Psoas muscle (tissue), 8 donors: ENCODE measurements around the gene TMEM131L. TPM values are rescaled to one million over a fixed set of nuclear protein-coding genes. Genes with fewer than 3 reads are reported as not detected.

ENCODE experiments used
- ATAC-seq, 4 donors: fragments of 200-7000 bp; cut with Tn5 transposase; one replicate each; pipeline ENCODE4 v1.9.1; 2020; ENCODE audit warnings: moderate library complexity in 3 of 4, mild to moderate bottlenecking in 2 of 4
- DNase-seq, 2 donors: peaks; one replicate each; pipeline ENCODE4 v3.0.0-alpha.2; 2020
- H3K27ac ChIP-seq: fragments of 200-600 bp; one replicate; pipeline ENCODE4 v1.8.0; 2022
- H3K27me3 ChIP-seq, 3 donors: fragments of 200-600 bp in 1 of 3; one replicate each; pipeline versions ENCODE4 v1.6.1 to v1.8.0; 2013 to 2022; ENCODE audit warnings: low read length in 2 of 3, mild to moderate bottlenecking in 2 of 3, moderate library complexity in 1 of 3; ENCODE audit not compliant: insufficient read depth in 3 of 3
- H3K36me3 ChIP-seq, 2 donors: fragments of 200-600 bp in 1 of 2; one replicate each; pipeline versions ENCODE4 v1.6.1 to v1.8.0; 2013 to 2022; ENCODE audit warnings: low read depth in 1 of 2, mild to moderate bottlenecking in 1 of 2, moderate library complexity in 1 of 2; ENCODE audit not compliant: insufficient read depth in 1 of 2
- H3K4me1 ChIP-seq: fragments of 200-600 bp; one replicate; pipeline ENCODE4 v1.8.0; 2022
- H3K4me3 ChIP-seq: fragments of 200-600 bp; one replicate; pipeline ENCODE4 v1.8.0; 2022; ENCODE audit warnings: mild to moderate bottlenecking
- H3K9me3 ChIP-seq: fragments of 200-600 bp; one replicate; pipeline ENCODE4 v1.8.0; 2022
- WGBS, 3 donors: extraction: QIAGEN DNeasy Blood & Tissue Kit; methylation state at CpG; one replicate each; pipeline versions ENCODE4 v1.1.6 to v1.1.7; 2013; 5-methylcytosine and 5-hydroxymethylcytosine counted together
- intact Hi-C, 2 donors: fragments of 100-400 bp; cut with DNase I; formaldehyde crosslinking; loops; one replicate each; pipeline versions ENCODE4 v1.11.0 to v1.14.2; 2022
- polyA plus RNA-seq, 3 donors: library from polyadenylated mRNA; stranded (reverse); fragments of 200-250 nt; gene quantifications; one replicate each; pipeline ENCODE4 v1.2.3, GENCODE V29; 2013
- total RNA-seq, 4 donors: library from RNA; stranded (reverse); fragmentation: NEBNext Ultra II Directional in 2 of 4; extraction: Animal tissue kit (Norgen Biotek cat#: 25700) in 2 of 4; gene quantifications; one replicate each; pipeline versions ENCODE4 v1.2.1 to v1.2.4, GENCODE V29; 2021 to 2023
- TF ChIP-seq, protein P1 (sequence below): fragments of 200-600 bp; IDR thresholded peaks from one replicate; pipeline ENCODE4 v1.8.0; 2022; ENCODE audit warnings: antibody characterized with exemption
- donor health status: healthy with polysubstance abuse.
- donor health status: DM: no; HTN: no; CAD: no; lungs with moderate emphysema.
- donor health status: Bipolar disorder and iron deficiency.
- donor health status: healthy.
- donor health status: DM: yes; HTN: yes; CAD: no.
- donor health status: DM: no; HTN: no; CAD: no.
- donor health status: DM: no; HTN: no; CAD: no.
- donor health status: DM: yes; HTN: yes; CAD: no.

TMEM131L gene
- total and polyA plus RNA-seq, 7 donors, result 2.1 to 21.2 (median 6.9) TPM

- DNase-seq (no peak), ATAC-seq (peak in 3 of 4 donors; percentile 52 to 63 (median 56))
- Histone ChIP-seq H3K27ac (peak overlapping the region; percentile 69), H3K4me3 (peak overlapping the region; percentile 35), H3K36me3 (no peaks in the 10 kb centered on the region), H3K27me3 (no peaks in the 10 kb centered on the region), H3K4me1 (peaks cover 74% of the 10 kb centered on the region), H3K9me3 (no peaks in the 10 kb centered on the region)
- TF ChIP-seq, protein P1, sequence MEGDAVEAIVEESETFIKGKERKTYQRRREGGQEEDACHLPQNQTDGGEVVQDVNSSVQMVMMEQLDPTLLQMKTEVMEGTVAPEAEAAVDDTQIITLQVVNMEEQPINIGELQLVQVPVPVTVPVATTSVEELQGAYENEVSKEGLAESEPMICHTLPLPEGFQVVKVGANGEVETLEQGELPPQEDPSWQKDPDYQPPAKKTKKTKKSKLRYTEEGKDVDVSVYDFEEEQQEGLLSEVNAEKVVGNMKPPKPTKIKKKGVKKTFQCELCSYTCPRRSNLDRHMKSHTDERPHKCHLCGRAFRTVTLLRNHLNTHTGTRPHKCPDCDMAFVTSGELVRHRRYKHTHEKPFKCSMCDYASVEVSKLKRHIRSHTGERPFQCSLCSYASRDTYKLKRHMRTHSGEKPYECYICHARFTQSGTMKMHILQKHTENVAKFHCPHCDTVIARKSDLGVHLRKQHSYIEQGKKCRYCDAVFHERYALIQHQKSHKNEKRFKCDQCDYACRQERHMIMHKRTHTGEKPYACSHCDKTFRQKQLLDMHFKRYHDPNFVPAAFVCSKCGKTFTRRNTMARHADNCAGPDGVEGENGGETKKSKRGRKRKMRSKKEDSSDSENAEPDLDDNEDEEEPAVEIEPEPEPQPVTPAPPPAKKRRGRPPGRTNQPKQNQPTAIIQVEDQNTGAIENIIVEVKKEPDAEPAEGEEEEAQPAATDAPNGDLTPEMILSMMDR, result no peak
- 45 to 54% (median 52%) methylated on average over 8 of the region's 8 CpGs for WGBS, 3 donors
- intact Hi-C loops, result no loop called here
These were observed 51.8 kb downstream of the TMEM131L start for GRCh38 chr4:153518001-153518400.

DNA sequence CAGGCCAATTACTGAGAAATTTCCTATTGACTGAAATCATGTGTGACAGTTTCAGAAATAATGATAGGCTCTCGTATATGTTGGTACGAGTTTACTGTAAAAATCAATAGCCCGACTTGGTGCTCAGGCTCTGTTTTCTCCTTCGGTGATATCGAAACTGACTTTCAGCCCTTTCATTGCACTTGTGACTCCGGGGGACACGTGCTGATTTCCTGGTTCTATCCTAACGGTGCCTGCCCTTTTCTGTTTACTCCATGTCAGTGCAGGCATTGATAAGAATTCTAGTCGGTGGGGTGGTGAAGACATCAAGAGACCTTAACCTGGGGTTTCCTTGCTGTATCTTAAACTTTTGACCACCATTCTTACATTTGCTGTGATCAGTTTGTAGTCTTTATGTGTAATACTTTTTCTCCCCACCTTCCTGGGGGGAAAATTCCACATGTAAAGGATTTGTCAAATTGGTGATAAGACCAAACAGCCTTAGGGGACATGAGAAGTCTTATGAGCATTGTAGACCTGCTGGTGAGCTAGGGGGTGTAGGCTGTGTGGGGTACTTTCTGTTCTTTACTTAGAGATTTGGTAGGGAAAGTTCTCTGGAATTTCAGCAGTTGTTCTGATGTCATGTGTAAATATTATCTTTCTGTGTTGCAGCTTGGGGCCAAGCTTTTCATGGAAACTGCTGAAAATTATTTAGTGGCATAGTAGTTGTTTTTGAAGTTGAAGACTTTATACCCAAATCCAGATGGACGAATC lies 52.7 kb downstream of the TMEM131L start:
- Histone ChIP-seq H3K27me3 (no peaks in the 10 kb centered on the region), H3K4me1 (peaks cover 75% of the 10 kb centered on the region), H3K27ac (peak overlapping the region; percentile 69), H3K9me3 (no peaks in the 10 kb centered on the region), H3K4me3 (peak overlapping the region; percentile 35), H3K36me3 (no peaks in the 10 kb centered on the region)
- TF ChIP-seq, protein P1, result no peak
- ATAC-seq, result peak in 3 of 4 donors; percentile 25 to 40 (median 34)
- 42 to 54% (median 51%) methylated on average over 10 of the region's 10 CpGs for WGBS, 3 donors
- no peak for DNase-seq
- intact Hi-C loops, result no loop called here

DNA sequence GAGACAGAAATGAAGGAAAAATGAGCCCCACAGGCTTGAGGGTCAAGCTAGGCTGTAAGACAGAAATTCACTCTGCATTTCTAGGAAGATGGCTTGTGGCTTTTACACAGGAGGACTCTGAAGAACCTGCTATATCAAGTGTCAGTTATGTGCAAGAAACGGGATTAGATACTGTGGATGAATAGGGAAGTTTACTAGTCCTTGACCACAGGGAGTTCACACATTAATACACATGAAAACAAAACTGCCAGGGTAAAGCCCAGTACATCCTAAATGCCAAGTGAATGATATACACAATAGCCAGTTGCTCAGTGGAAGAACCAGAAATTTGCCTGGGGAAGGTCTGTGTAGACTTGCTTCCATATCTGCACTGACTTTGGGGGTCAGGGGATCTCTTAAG lies 53.5 kb downstream of the TMEM131L start:
- ATAC-seq (peak; percentile 46 to 71 (median 67)), DNase-seq (no peak)
- peak overlapping the region; percentile 69 for H3K27ac ChIP-seq
- H3K4me3 ChIP-seq, result no peak overlapping the region
- TF ChIP-seq, protein P1, result no peak
- intact Hi-C loops, result no loop called here
- H3K9me3 ChIP-seq, result no peaks in the 10 kb centered on the region
- no peaks in the 10 kb centered on the region for H3K36me3 ChIP-seq
- WGBS, 3 donors, result 19 to 27% (median 24%) methylated on average over 1 of the region's 1 CpG
- H3K4me1 ChIP-seq, result peaks cover 76% of the 10 kb centered on the region
- no peaks in the 10 kb centered on the region for H3K27me3 ChIP-seq

DNA sequence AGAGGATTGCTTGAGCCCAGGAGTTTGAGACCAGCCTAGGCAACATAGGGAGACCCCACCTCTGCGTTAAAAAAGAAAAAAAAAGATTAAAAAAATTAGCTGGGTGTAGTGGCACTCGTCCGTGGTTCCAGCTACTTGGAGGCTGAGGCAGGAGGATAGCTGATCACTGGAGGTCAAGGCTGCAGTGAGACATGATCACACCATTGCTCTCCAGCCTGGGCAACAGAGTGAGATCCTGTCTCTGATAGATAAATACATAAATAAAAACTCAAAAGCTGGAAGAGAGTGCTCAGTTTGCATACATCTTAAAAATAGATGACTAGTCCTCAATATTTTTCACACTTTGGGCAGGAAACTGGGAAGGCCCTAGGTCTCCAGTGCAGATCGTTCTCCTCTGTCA lies 54.1 kb downstream of the TMEM131L start:
- H3K9me3 ChIP-seq, result no peaks in the 10 kb centered on the region
- ATAC-seq, result no peak
- 91 to 95% (median 93%) methylated on average over 4 of the region's 4 CpGs for WGBS, 3 donors
- intact Hi-C loops, result no loop called here
- H3K27me3 ChIP-seq, result no peaks in the 10 kb centered on the region
- H3K4me3 ChIP-seq, result no peak overlapping the region
- peak overlapping the region; percentile 69 for H3K27ac ChIP-seq
- no peak for DNase-seq
- TF ChIP-seq, protein P1, result no peak
- H3K4me1 ChIP-seq, result peaks cover 75% of the 10 kb centered on the region
- no peaks in the 10 kb centered on the region for H3K36me3 ChIP-seq
